ENCODE measurements around the gene MGAT5. TPM values are rescaled to one million over a fixed set of nuclear protein-coding genes. Genes with fewer than 3 reads are reported as not detected.

MGAT5 gene
- total RNA-seq, 3 donors from 2014 or later (not counting 1 experiment from before 2014, with no cell fraction given): 39.7 to 58.2 (median 57.0) TPM

- no peaks in the 10 kb centered on the region for H3K27me3 ChIP-seq (ENCODE audit: control insufficient read depth, insufficient read depth, low read length)
- peaks cover 42% of the 10 kb centered on the region for H3K36me3 ChIP-seq (ENCODE audit: control insufficient read depth, insufficient read depth, low read length)
- Mint-ChIP-seq H3K27ac (no peak overlapping the region), H3K27me3 (ENCODE audit: low read depth in 2 of 2) (no peaks in the 10 kb centered on the region), H3K9me3 (no peaks in the 10 kb centered on the region), H3K4me1 (peaks cover 0 to 11% of the 10 kb centered on the region in 2 donors), H3K4me3 (no peak overlapping the region), H3K36me3 (peaks cover 10% of the 10 kb centered on the region)
- intact Hi-C loops (cut with micrococcal nuclease): no loop called here
- H3K9me3 ChIP-seq (ENCODE audit: control insufficient read depth, insufficient read depth, low read length): no peaks in the 10 kb centered on the region
- 94% methylated on average over 7 of the region's 7 CpGs for WGBS (ENCODE audit: insufficient coverage)
- ATAC-seq (no peak), DNase-seq (no peak)
- no peak overlapping the region for H3K27ac ChIP-seq (ENCODE audit: low read length)
- no peak for TF ChIP-seq CTCF (IDR thresholded peaks at IDR 0.05)
- no peaks in the 10 kb centered on the region for H3K4me1 ChIP-seq (ENCODE audit: control insufficient read depth, insufficient read depth, low read length)
- H3K4me3 ChIP-seq (ENCODE audit: low read length): no peak overlapping the region
These were observed 167.9 kb downstream of the MGAT5 start for GRCh38 chr2:134421556-134422328.

GRCh38 chr2:134425724-134426496, 172.0 kb downstream of the MGAT5 start:
- Histone ChIP-seq H3K4me1 (ENCODE audit: control insufficient read depth, insufficient read depth, low read length) (no peaks in the 10 kb centered on the region), H3K4me3 (ENCODE audit: low read length) (no peak overlapping the region), H3K9me3 (ENCODE audit: control insufficient read depth, insufficient read depth, low read length) (no peaks in the 10 kb centered on the region), H3K27ac (ENCODE audit: low read length) (no peak overlapping the region), H3K36me3 (ENCODE audit: control insufficient read depth, insufficient read depth, low read length) (peaks cover 37% of the 10 kb centered on the region), H3K27me3 (ENCODE audit: control insufficient read depth, insufficient read depth, low read length) (no peaks in the 10 kb centered on the region)
- Mint-ChIP-seq H3K4me3 (no peak overlapping the region), H3K36me3 (peaks cover 24% of the 10 kb centered on the region), H3K27ac (no peak overlapping the region), H3K9me3 (no peaks in the 10 kb centered on the region), H3K4me1 (peaks cover 0 to 17% of the 10 kb centered on the region in 2 donors), H3K27me3 (ENCODE audit: low read depth in 2 of 2) (no peaks in the 10 kb centered on the region)
- no peak for TF ChIP-seq CTCF (IDR thresholded peaks at IDR 0.05)
- 96% methylated on average over 6 of the region's 6 CpGs for WGBS (ENCODE audit: insufficient coverage)
- DNase-seq (no peak), ATAC-seq (no peak)
- intact Hi-C loops (cut with micrococcal nuclease): no loop called here

GRCh38 chr2:134426721-134427120, 172.8 kb downstream of the MGAT5 start:
- 93% methylated on average over 3 of the region's 3 CpGs for WGBS (ENCODE audit: insufficient coverage)
- no peak for ATAC-seq
- no peak for DNase-seq
- H3K36me3 ChIP-seq (ENCODE audit: control insufficient read depth, insufficient read depth, low read length): peaks cover 39% of the 10 kb centered on the region
- peaks cover 24% of the 10 kb centered on the region for H3K36me3 Mint-ChIP-seq
- no peak overlapping the region for H3K4me3 ChIP-seq (ENCODE audit: low read length)
- no peak overlapping the region for H3K27ac Mint-ChIP-seq
- H3K27ac ChIP-seq (ENCODE audit: low read length): no peak overlapping the region
- H3K4me3 Mint-ChIP-seq: no peak overlapping the region
- no peaks in the 10 kb centered on the region for H3K9me3 ChIP-seq (ENCODE audit: control insufficient read depth, insufficient read depth, low read length)
- TF ChIP-seq CTCF (IDR thresholded peaks at IDR 0.05): no peak
- no peaks in the 10 kb centered on the region for H3K4me1 ChIP-seq (ENCODE audit: control insufficient read depth, insufficient read depth, low read length)
- intact Hi-C loops (cut with micrococcal nuclease): no loop called here
- H3K27me3 ChIP-seq (ENCODE audit: control insufficient read depth, insufficient read depth, low read length): no peaks in the 10 kb centered on the region
- H3K9me3 Mint-ChIP-seq: no peaks in the 10 kb centered on the region
- no peaks in the 10 kb centered on the region for H3K27me3 Mint-ChIP-seq (ENCODE audit: low read depth in 2 of 2)
- H3K4me1 Mint-ChIP-seq: peaks cover 0 to 17% of the 10 kb centered on the region in 2 donors
